KMS-11 (cell line): Measurements from ENCODE around the gene CTU2.

Experiments used
- H2AFZ ChIP-seq: fragments of 200-600 bp; sonication (generic); 2 replicates; pipeline ENCODE4 v1.6.1; 2016; ENCODE audit warnings: antibody characterized with exemption, mixed run types, low read depth
- H3K27ac ChIP-seq: fragments of 200-600 bp; sonication (generic); 2 replicates; pipeline ENCODE4 v1.6.1; 2016; ENCODE audit warnings: mild to moderate bottlenecking, mixed run types
- H3K27me3 ChIP-seq: fragments of 200-600 bp; sonication (generic); 2 replicates; pipeline ENCODE4 v1.6.1; 2017; ENCODE audit warnings: mild to moderate bottlenecking, low read depth, mixed run types, moderate library complexity; ENCODE audit not compliant: insufficient read depth
- H3K36me3 ChIP-seq: fragments of 200-600 bp; sonication (generic); 2 replicates; pipeline ENCODE4 v1.6.1; 2017; ENCODE audit warnings: mild to moderate bottlenecking, mixed run types; ENCODE audit not compliant: insufficient read depth
- H3K4me1 ChIP-seq: fragments of 200-600 bp; sonication (generic); 2 replicates; pipeline ENCODE4 v1.6.1; 2016; ENCODE audit warnings: mild to moderate bottlenecking, low read depth, mixed run types; ENCODE audit not compliant: poor library complexity, severe bottlenecking
- H3K4me2 ChIP-seq: fragments of 200-600 bp; sonication (generic); 2 replicates; pipeline ENCODE4 v1.7.0; 2016; ENCODE audit warnings: mild to moderate bottlenecking, mixed run types
- H3K4me3 ChIP-seq: fragments of 200-600 bp; sonication (generic); IDR thresholded peaks from 2 replicates; pipeline ENCODE4 v1.6.1; 2017; ENCODE audit warnings: low read depth, low read length, mixed read lengths; ENCODE audit not compliant: insufficient read depth
- H3K79me2 ChIP-seq: fragments of 200-600 bp; sonication (generic); 2 replicates; pipeline ENCODE4 v1.6.1; 2016; ENCODE audit warnings: low read depth, mixed run types; ENCODE audit not compliant: insufficient read depth
- H3K9ac ChIP-seq: fragments of 200-600 bp; sonication (generic); 2 replicates; pipeline ENCODE4 v1.6.1; 2016; ENCODE audit warnings: mild to moderate bottlenecking, mixed run types
- H4K20me1 ChIP-seq: fragments of 200-600 bp; sonication (generic); 2 replicates; pipeline ENCODE4 v1.6.1; 2016; ENCODE audit warnings: mild to moderate bottlenecking, mixed run types; ENCODE audit not compliant: insufficient read depth
- TF ChIP-seq, protein P1 (sequence below): fragments of 200-600 bp; sonication (generic); conservative IDR thresholded peaks from 2 replicates; pipeline ENCODE4 v1.6.1; 2017; ENCODE audit warnings: low read depth, mild to moderate bottlenecking, antibody characterized with exemption, low read length, moderate library complexity, mixed read lengths

Gene CTU2

DNA sequence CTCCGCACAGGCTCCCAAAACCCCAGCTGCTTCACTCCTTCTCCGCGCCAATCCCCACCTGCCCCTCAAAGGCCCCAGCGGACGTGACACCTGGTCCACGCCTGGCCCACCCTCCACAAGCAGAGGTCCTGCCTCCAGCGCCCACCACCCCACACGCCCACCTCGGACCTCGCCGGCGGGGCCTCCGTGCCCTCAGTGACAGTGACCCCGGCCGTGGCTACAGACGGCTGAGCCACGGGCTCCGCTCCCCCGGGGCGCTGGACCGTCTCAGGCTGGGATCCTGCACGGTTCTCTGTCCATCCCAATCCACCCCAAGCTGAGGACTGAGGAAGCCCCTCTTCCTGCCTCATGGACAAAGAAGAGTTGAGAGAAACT is 53.7 kb downstream of the CTU2 start:
- peaks cover 95% of the 10 kb centered on the region for H3K79me2 ChIP-seq
- peaks cover 36% of the 10 kb centered on the region; the same call in 1 of the 2 replicates for H4K20me1 ChIP-seq
- no peaks in the 10 kb centered on the region for H3K4me1 ChIP-seq
- no peak overlapping the region for H3K4me3 ChIP-seq
- H2AFZ ChIP-seq: no peak overlapping the region
- no peaks in the 10 kb centered on the region for H3K36me3 ChIP-seq
- H3K4me2 ChIP-seq: no peak overlapping the region
- H3K27ac ChIP-seq: no peak overlapping the region
- no peaks in the 10 kb centered on the region for H3K27me3 ChIP-seq
- TF ChIP-seq, protein P1, sequence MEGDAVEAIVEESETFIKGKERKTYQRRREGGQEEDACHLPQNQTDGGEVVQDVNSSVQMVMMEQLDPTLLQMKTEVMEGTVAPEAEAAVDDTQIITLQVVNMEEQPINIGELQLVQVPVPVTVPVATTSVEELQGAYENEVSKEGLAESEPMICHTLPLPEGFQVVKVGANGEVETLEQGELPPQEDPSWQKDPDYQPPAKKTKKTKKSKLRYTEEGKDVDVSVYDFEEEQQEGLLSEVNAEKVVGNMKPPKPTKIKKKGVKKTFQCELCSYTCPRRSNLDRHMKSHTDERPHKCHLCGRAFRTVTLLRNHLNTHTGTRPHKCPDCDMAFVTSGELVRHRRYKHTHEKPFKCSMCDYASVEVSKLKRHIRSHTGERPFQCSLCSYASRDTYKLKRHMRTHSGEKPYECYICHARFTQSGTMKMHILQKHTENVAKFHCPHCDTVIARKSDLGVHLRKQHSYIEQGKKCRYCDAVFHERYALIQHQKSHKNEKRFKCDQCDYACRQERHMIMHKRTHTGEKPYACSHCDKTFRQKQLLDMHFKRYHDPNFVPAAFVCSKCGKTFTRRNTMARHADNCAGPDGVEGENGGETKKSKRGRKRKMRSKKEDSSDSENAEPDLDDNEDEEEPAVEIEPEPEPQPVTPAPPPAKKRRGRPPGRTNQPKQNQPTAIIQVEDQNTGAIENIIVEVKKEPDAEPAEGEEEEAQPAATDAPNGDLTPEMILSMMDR: no peak
- H3K9ac ChIP-seq: no peak overlapping the region

DNA sequence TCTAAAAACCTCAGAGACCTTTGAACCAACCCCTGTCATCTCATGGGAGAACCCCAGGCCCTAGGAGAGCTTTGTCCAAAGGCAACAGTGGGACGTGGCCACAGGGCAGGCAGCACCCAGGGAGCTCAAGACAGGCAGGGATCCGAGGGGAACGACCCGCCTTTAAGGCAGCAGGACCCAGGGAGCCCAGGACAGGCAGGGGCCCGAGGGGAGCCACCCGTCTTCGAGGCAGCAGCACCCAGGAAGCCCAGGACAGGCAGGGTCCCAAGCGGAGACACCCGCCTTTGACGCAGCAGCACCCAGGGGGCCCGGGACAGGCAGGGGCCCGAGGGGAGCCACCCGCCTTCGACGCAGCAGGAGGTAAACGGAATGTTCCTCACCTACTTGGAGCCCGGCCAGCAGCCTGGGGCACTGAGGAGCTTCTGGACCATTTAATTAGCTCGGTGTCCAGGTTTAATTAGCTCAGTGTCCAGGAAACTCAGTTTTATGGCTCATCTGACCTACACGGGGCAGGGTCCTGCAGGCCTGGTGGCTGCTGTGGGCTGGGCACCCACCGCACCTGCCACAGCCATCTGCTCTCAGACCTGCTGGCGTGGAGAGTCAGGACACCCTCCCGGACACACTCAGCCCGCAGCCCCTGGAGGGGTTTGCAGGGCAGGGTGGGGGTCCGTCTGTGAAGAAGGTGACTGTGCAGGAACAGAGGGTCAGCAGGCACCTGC is 54.3 kb downstream of the CTU2 start:
- H3K4me1 ChIP-seq: no peaks in the 10 kb centered on the region

DNA sequence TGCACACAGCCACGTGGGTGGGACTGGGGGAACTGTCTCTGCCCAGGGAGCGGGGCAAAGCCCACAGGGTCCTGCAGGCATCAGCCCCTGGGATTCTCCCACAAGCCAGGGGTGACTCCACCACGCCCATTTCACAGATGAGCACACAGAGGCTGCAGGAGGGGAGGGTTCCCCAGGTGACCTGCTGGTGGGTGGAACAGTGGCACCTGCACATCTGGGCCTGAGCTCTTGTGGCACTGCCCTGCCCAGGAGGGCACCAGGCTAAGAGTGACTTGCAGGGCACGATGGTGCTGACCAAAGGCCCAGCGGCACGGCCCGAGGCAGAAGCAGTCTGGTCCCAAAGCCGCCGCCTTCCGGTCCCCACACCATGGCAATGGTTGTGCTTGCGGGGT is 54.8 kb downstream of the CTU2 start:
- Histone ChIP-seq H3K4me1 (no peaks in the 10 kb centered on the region), H3K27me3 (no peaks in the 10 kb centered on the region), H3K9ac (no peak overlapping the region), H3K4me2 (no peak overlapping the region), H3K79me2 (peaks cover 95% of the 10 kb centered on the region), H3K27ac (no peak overlapping the region), H4K20me1 (peaks cover 46% of the 10 kb centered on the region; the same call in 1 of the 2 replicates), H2AFZ (no peak overlapping the region), H3K36me3 (no peaks in the 10 kb centered on the region), H3K4me3 (no peak overlapping the region)
- TF ChIP-seq, protein P1: no peak

More for the DNA sequence above, 54.3 kb downstream of the CTU2 start:
- no peak overlapping the region for H2AFZ ChIP-seq
- H3K9ac ChIP-seq: no peak overlapping the region
- H3K27me3 ChIP-seq: no peaks in the 10 kb centered on the region
- H3K79me2 ChIP-seq: peaks cover 95% of the 10 kb centered on the region
- peaks cover 41% of the 10 kb centered on the region; the same call in 1 of the 2 replicates for H4K20me1 ChIP-seq
- H3K4me2 ChIP-seq: no peak overlapping the region
- H3K36me3 ChIP-seq: no peaks in the 10 kb centered on the region
- no peak overlapping the region for H3K27ac ChIP-seq
- no peak overlapping the region for H3K4me3 ChIP-seq
- TF ChIP-seq, protein P1: no peak

DNA sequence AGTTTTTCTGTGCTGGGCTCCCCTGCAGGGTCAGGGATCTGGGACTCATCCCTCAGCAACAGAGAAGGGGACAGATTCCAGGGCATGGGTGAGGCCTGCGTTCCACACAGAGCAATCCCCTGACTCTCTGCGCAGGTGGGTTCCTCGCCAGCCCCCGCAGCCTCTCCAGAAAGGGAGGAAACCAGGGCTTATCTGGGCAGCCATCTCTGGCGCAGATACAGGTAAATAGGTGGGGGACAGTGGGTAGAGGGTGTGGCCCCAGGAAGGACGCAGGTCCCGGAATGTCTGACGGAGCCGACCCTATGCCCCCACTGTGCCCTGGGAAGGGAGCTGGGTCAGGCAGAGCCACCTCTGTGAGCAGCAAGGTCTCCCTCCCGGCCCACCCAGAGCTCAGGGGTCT is 55.5 kb downstream of the CTU2 start:
- H3K27me3 ChIP-seq: no peaks in the 10 kb centered on the region
- peaks cover 52% of the 10 kb centered on the region for H4K20me1 ChIP-seq
- TF ChIP-seq, protein P1: no peak
- no peak overlapping the region for H3K27ac ChIP-seq
- no peak overlapping the region for H3K9ac ChIP-seq
- H3K79me2 ChIP-seq: peaks cover 95% of the 10 kb centered on the region
- H3K4me3 ChIP-seq: no peak overlapping the region
- no peaks in the 10 kb centered on the region; the same call in 1 of the 2 replicates for H3K36me3 ChIP-seq
- H2AFZ ChIP-seq: no peak overlapping the region
- H3K4me2 ChIP-seq: no peak overlapping the region
- H3K4me1 ChIP-seq: no peaks in the 10 kb centered on the region
